HFF-Myc (cell line): ENCODE results near the gene PPL.
"Not testable (repeated sequence)": the region's sequence is repeated elsewhere in the genome, so short reads cannot be mapped to it uniquely, and the experiment has no call there.

Source experiments
- DNase-seq: peaks from one replicate; pipeline ENCODE4 v3.0.0-alpha.2; 2011; ENCODE audit warnings: low read depth; ENCODE audit errors: extremely low read depth
- H3K4me3 ChIP-seq: replicated peaks from 2 replicates; pipeline ENCODE4 v1.5.1; 2011; ENCODE audit warnings: low read depth, mild to moderate bottlenecking, control low read depth, low read length
- TF ChIP-seq, protein P1 (sequence below): IDR thresholded peaks from 2 replicates; pipeline ENCODE4 v1.5.1; 2012; ENCODE audit warnings: mild to moderate bottlenecking, low read depth, low read length, control low read depth; ENCODE audit errors: missing control alignments

Gene PPL

DNA sequence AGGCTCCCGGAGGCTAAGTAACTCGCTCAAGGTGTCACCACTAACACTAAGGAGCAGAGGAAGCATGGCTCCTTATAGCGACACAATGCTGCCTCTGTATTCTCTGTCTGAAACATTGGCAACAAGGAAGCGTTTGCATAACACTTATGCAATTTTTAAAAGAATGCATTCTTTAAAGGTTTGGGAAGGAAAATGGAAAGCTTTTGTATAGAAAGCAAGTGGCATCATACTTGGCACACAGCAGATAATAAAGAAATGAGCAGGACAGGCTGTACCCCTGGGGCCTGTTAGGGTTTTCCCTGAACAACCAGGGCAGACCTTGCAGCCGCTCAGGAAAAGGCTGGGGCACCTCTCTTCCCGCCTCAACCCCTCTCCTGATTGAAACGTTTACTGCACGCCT, 36.9 kb downstream of the PPL start:
- TF ChIP-seq, protein P1, sequence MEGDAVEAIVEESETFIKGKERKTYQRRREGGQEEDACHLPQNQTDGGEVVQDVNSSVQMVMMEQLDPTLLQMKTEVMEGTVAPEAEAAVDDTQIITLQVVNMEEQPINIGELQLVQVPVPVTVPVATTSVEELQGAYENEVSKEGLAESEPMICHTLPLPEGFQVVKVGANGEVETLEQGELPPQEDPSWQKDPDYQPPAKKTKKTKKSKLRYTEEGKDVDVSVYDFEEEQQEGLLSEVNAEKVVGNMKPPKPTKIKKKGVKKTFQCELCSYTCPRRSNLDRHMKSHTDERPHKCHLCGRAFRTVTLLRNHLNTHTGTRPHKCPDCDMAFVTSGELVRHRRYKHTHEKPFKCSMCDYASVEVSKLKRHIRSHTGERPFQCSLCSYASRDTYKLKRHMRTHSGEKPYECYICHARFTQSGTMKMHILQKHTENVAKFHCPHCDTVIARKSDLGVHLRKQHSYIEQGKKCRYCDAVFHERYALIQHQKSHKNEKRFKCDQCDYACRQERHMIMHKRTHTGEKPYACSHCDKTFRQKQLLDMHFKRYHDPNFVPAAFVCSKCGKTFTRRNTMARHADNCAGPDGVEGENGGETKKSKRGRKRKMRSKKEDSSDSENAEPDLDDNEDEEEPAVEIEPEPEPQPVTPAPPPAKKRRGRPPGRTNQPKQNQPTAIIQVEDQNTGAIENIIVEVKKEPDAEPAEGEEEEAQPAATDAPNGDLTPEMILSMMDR: no peak

DNA sequence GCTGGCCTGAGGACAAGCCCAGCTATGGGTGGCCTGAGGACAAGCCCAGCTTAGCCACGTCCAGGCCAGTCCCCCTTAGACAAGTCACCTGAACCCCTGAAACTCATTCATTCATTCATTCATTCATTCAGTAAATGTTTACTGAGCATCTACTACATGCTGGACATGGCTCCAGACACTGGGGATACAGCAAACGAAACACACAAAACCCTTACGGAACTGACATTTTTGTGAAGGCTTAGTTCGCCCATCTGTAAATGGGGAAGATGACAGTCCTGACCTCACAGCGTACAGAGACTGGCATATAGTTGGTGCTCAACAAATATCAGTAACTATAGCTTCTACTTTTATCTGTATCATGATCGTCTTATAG, 37.5 kb downstream of the PPL start:
- TF ChIP-seq, protein P1: no peak
- H3K4me3 ChIP-seq: no peak overlapping the region
- DNase-seq: no peak

More for the DNA sequence above, 36.9 kb downstream of the PPL start:
- no peak overlapping the region for H3K4me3 ChIP-seq
- DNase-seq: no peak

DNA sequence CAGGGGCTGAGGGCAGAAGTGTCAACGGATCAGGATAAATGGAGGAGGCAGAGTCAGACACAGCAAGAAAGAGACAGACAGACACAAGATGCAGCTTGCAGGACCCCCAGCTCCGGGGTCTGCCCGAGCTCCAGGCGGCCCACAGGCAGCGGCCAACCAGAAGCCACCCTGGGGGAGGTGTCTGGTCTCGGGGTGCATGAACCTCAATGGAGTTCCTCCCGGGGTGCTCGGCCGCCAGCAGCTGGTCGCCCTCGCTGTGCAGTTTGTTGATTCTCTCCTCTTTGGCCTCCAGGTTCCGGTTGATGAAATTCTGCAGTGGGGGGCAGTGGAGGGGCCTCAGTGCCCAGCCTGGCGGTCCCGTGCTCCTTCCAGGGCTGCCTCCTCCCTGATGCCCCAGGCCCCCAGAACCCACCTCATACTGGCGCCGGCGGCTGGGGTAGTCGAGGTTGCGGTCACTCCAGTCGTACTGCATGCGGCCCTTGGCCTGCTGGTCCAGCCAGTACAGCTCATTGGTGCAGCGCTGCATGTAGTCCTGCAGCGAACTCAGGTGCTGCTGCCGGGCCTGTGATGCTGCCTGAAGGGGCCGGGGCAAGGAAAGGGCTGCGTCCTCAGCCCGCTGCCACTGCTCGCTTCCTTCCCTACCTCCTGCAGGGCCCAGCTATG, 38.0 kb downstream of the PPL start:
- H3K4me3 ChIP-seq: no peak overlapping the region
- DNase-seq: no peak
- TF ChIP-seq, protein P1: no peak

DNA sequence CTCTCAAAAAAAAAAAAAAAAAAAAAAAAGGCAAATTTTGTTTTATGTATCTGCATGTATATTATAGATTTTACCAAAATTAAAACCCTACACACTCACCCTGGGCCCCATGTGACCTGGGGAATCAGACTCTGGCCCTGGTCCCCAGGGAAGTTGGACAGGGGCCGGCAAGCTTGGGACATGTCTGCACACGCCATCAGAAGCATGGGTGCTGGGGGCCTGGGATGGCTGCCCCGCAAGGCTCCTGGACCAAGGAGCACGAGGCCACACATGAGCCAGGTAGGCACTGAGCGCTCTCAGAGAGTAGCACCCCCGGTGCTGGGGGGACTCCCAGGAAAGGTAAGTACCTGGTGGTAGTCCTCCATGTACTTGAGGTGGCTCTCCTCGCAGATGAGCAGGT, 39.6 kb downstream of the PPL start:
- TF ChIP-seq, protein P1: no peak
- H3K4me3 ChIP-seq: no peak overlapping the region
- no peak for DNase-seq

DNA sequence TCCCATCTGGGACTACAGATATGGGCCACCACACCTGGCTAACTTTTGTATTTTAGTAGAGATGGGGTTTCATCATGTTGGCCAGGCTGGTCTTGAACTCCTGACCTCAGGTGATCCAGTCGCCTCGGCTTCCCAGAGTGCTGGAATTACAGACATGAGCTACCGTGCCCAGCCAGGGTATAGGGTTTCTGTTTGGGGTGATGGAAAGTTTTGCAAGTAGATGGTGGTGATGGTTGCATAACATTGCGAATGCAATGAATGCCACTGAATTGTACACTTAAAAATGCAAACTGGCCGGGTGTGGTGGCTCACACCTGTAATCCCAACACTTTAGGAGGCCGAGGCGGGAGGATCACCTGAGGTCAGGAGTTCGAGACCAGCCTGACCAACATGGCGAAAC, 40.2 kb downstream of the PPL start:
- DNase-seq, H3K4me3 ChIP-seq: not testable (repeated sequence)

DNA sequence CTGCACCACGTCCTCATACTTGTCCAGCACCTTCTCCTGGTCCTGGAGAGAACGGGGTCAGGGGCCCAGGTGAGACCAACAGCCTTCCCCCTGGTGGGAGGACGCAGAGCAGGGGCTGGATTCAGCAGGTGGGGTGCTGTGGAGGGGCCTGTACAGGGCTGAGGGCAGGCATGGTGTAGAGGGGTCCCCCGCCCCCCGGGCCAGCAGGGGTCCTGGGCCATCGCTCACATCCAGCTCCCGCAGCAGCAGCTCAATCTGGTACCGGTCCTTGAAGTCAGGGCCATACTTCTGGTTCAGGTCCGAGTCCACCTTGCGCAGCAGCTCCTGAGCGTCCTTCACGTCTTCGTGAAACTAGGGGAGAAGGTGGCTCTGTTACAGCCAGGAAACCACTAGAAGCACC, 41.6 kb downstream of the PPL start:
- DNase-seq: no peak
- TF ChIP-seq, protein P1: no peak
- no peak overlapping the region for H3K4me3 ChIP-seq

DNA sequence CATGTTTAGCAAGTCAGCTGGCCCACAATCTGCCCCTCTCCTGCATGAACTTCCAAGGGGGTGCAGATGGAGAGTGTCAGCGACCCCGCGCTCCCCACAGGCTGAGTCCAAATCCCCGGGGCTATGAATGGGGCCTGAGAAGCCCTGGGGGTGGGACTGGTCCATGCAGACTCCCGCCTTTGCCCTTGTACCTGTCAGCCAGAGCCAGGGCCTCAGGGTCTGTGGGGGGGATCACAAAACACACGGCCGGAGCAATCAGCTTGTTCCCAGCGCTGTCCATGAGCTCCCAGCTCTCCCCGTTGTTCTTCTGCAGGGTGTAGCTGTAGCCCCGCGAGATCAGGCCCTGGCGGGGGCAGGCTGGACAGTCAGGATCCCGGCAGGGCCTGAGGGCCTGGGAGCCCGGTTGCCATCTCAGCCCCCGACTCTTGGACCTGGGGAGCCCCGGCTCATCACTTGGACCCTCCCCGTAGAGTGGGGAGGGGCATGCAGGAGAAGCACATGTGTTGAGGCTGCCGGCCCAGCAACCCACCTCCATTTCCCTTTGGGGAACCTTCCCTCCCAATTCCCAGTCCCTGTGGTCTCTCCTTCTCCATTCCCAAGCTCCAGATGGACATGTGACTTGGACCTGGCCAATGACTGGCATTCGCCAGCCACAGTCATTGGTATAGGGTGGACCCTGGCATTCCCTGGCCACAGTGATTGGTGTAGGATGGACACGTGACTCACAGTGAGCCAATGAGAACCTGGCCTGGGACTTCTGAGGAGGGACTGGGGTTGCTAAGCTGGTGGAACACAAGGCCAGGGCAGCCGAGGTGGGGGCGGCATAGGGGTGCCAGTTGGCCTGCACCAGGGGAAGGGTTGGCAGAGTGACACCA, 42.4 kb downstream of the PPL start:
- DNase-seq: no peak
- TF ChIP-seq, protein P1: no peak
- H3K4me3 ChIP-seq: no peak overlapping the region
